Vagina (tissue), 2 donors: ENCODE measurements around the gene EMID1.

Experiments
- POLR2A ChIP-seq, 2 donors: fragments of 450-650 bp; IDR thresholded peaks; one replicate each; pipeline ENCODE4 v1.6.1; 2017; ENCODE audit warnings: antibody characterized with exemption in 2 of 2, mild to moderate bottlenecking in 2 of 2, moderate library complexity in 2 of 2
- TF ChIP-seq, protein P1 (sequence below), 3 experiments: fragments of 450-650 bp in 2 of 3; fragments of 200-600 bp in 1 of 3; sonication (generic) in 1 of 3; IDR thresholded peaks; one replicate each; pipeline ENCODE4 v1.5.1; 2017 to 2019; ENCODE audit warnings: antibody characterized with exemption in 3 of 3, mild to moderate bottlenecking in 2 of 3, moderate library complexity in 2 of 3

DNA sequence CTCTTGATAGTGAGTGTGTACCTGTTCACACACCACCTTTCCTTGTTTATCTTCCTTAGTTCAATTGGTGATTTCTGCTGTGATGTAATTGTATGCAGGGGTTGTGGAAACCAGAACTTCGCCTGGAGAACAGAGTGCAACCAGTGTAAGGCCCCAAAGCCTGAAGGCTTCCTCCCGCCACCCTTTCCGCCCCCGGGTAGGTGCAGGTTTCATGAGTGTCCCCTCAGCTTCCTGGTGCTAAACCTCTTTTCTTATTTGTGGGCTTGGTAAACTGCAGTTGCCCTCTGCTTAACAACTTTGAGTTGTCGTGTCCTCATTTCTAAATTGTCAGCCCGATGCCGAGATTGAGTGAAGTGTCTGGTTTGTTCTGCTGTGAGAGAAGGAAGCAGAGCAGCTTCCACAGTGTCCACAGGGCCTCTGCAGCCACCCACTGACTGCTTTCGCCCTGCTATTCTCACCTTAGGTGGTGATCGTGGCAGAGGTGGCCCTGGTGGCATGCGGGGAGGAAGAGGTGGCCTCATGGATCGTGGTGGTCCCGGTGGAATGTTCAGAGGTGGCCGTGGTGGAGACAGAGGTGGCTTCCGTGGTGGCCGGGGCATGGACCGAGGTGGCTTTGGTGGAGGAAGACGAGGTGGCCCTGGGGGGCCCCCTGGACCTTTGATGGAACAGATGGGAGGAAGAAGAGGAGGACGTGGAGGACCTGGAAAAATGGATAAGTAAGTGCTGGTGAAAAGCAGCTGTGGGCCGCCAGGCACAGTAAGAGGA, 93.6 kb downstream of the EMID1 start:
- TF ChIP-seq, protein P1, sequence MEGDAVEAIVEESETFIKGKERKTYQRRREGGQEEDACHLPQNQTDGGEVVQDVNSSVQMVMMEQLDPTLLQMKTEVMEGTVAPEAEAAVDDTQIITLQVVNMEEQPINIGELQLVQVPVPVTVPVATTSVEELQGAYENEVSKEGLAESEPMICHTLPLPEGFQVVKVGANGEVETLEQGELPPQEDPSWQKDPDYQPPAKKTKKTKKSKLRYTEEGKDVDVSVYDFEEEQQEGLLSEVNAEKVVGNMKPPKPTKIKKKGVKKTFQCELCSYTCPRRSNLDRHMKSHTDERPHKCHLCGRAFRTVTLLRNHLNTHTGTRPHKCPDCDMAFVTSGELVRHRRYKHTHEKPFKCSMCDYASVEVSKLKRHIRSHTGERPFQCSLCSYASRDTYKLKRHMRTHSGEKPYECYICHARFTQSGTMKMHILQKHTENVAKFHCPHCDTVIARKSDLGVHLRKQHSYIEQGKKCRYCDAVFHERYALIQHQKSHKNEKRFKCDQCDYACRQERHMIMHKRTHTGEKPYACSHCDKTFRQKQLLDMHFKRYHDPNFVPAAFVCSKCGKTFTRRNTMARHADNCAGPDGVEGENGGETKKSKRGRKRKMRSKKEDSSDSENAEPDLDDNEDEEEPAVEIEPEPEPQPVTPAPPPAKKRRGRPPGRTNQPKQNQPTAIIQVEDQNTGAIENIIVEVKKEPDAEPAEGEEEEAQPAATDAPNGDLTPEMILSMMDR (IDR thresholded peaks at IDR 0.05) = no peak
- no peak for TF ChIP-seq POLR2A (IDR thresholded peaks at IDR 0.05)
